GM12891 (cell line): ENCODE data around the gene RHBG.

ENCODE experiments used
- POLR2A ChIP-seq: IDR thresholded peaks from 2 replicates; pipeline ENCODE4 v1.6.1; 2011; ENCODE audit warnings: low read depth, low read length, control low read depth
- POU2F2 ChIP-seq: IDR thresholded peaks from 2 replicates; pipeline ENCODE4 v1.6.1; 2011; ENCODE audit warnings: low read depth, mild to moderate bottlenecking, control low read depth, low read length, moderate library complexity
- TAF1 ChIP-seq: IDR thresholded peaks from 2 replicates; pipeline ENCODE4 v1.6.1; 2011; ENCODE audit warnings: low read depth, low read length, control low read depth

DNA sequence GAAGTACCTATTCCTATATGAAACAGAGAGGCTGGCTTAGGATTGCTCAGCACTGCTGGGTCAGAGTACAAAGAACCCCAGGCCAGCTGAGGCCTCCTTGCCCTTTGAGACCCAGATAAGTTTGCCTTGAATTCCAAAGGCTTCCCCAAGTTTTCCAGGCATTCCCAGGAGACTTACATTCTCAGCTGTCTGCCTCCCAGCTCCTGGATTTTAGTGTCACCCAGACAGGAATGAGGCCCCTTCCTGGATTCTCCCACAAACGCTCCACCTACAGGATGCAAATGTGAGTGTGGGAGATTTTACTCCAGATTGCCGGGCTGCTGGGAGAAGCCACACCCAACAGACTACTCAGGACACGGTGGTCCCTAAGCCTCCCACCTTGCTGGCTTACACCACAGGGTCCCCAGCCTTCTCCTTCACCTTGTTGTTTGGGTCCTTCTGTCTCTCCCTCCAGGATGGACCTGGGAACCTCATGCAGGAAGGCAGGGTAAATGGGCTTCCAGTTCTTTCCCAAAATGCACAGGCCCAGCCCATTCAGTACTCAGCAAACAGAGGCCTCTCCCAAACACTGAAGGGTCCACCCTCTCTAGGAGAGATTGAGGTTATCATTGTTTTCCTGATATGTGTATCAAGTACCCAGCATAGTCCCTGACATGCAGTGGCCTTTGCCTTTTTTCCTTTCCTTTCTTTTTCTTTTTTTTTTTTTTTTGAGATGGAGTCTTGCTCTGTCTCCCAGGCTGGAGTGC, 10.6 kb downstream of the RHBG start:
- TF ChIP-seq POLR2A (no peak), TAF1 (no peak), POU2F2 (no peak)
